ENCODE data around the gene SRSF1. TPM values are rescaled to one million over a fixed set of nuclear protein-coding genes. Genes with fewer than 3 reads are reported as not detected.
A peak's percentile ranks its signal among the peaks of the same experiment; 100 is the strongest.
"Not testable (repeated sequence)": the region's sequence is repeated elsewhere in the genome, so short reads cannot be mapped to it uniquely, and the experiment has no call there.

SRSF1 gene
- total and polyA plus RNA-seq, 11 donors = 48.2 to 129 (median 99.7) TPM

DNA sequence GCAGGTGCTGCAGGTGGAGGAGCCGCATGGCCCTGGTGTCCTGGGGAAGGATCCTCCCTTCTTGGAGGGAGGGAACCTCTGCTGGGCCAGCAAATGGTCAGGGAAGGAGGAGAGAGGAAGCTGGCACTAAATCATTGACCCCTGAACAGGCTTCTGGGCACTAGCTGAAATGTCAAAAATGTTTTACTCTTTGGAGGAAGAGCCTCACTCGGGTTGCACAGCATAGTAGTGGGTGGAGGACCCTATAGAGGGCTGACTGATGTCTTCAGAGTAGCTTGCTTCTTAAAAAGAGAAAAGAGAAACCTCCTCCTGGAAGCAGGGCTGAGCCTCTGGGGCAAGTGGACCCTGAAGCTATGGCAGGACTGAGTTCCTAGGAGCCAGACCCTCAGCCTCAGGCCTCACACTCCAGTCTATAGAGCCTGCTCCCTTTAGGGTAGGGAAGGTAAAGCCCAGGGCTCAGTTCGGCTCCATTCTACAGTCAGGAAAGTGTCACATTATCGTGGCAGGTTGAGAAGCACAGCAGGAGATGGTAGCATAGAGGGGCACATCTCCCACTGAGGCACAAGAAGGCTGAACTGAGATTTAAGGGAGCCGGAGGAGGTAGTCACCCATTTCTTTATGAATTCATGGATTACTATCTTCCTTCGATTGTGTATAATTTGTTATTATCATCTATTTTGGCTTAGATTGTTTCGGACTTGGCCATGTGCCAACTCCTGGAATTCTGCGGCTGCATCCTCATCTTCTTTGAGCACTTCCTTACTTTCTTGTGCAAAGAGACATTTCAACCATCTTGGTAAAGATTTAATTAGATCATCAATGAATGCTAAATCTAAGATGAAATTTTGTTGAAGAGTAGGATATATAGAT is 44.5 kb downstream of the SRSF1 start:
- H3K4me3 ChIP-seq = no peak overlapping the region
- H3K9me3 ChIP-seq = no peaks in the 10 kb centered on the region
- intact Hi-C loops (cut with DNase I) = no loop called here
- ATAC-seq (no peak), DNase-seq (peak in 1 of 5 donors; percentile 9)
- WGBS, 4 donors = 71 to 75% (median 72%) methylated on average over 8 of the region's 8 CpGs
- H3K27me3 ChIP-seq = no peaks in the 10 kb centered on the region
- no peak overlapping the region for H3K27ac ChIP-seq
- H3K4me1 ChIP-seq = peaks cover 0 to 3% (median 0%) of the 10 kb centered on the region in 12 donors
- no peak for TF ChIP-seq POLR2A (IDR thresholded peaks at IDR 0.05)
- TF ChIP-seq, protein P1, sequence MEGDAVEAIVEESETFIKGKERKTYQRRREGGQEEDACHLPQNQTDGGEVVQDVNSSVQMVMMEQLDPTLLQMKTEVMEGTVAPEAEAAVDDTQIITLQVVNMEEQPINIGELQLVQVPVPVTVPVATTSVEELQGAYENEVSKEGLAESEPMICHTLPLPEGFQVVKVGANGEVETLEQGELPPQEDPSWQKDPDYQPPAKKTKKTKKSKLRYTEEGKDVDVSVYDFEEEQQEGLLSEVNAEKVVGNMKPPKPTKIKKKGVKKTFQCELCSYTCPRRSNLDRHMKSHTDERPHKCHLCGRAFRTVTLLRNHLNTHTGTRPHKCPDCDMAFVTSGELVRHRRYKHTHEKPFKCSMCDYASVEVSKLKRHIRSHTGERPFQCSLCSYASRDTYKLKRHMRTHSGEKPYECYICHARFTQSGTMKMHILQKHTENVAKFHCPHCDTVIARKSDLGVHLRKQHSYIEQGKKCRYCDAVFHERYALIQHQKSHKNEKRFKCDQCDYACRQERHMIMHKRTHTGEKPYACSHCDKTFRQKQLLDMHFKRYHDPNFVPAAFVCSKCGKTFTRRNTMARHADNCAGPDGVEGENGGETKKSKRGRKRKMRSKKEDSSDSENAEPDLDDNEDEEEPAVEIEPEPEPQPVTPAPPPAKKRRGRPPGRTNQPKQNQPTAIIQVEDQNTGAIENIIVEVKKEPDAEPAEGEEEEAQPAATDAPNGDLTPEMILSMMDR (IDR thresholded peaks at IDR 0.05) = no peak
- H3K36me3 ChIP-seq = no peaks in the 10 kb centered on the region

DNA sequence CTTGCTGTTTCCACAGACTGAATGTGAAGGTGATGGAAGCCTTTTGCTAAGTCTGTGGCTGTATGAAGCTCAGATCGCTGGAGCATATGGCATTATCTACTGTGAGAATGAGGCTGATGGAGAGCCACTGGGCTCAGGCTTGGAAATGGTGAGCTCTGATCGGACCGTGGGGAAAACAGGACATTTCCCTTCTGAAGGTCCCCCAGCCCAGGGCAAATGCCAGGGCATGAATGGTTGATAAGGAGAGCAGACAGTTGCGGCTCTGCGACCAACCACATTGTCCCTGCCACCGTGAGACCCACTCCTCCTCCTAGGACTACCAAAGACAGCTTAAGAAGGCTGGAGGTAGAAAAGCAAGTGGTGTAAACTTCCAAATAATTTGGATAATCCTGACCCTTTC is 47.1 kb downstream of the SRSF1 start:
- Histone ChIP-seq H3K4me1 (peaks cover 0 to 15% (median 10%) of the 10 kb centered on the region in 12 donors), H3K27ac (no peak overlapping the region), H3K36me3 (no peaks in the 10 kb centered on the region), H3K9me3 (no peaks in the 10 kb centered on the region), H3K4me3 (no peak overlapping the region), H3K27me3 (peaks cover 0 to 4% (median 0%) of the 10 kb centered on the region in 9 donors)
- intact Hi-C loops (cut with DNase I) = loop anchor here in 4 of 10 donors (5.0 kb wide), 5 partner anchors 43 to 83 kb away; no protein-coding TSS in a partner anchor
- WGBS, 4 donors = 85 to 90% (median 89%) methylated on average over 6 of the region's 6 CpGs
- DNase-seq (peak in 1 of 5 donors; percentile 6), ATAC-seq (no peak)
- TF ChIP-seq, protein P1 (IDR thresholded peaks at IDR 0.05) = no peak
- TF ChIP-seq POLR2A (IDR thresholded peaks at IDR 0.05) = no peak

DNA sequence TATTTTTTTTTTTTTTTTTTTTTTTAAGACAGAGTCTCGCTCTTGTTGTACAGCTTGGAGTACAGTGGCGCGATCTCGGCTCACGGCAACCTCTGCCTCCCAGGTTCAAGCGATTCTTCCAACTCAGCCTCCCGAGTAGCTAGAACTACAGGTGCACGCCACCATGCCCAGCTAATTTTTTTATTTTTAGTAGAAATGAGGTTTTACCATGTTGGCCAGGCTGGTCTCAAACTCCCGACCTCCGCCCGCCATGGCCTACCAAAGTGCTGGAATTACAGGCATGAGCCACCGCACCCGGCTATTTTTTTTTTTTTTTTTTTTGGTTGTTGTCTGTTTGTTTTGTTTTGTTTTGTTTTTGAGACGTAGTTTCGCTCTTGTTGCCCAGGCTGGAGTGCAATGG is 48.7 kb downstream of the SRSF1 start:
- 93 to 99% (median 98%) methylated on average over 13 to 15 of the region's 15 CpGs for WGBS, 4 donors
- DNase-seq, H3K36me3 ChIP-seq, H3K4me3 ChIP-seq, H3K9me3 ChIP-seq, H3K27me3 ChIP-seq, ATAC-seq, H3K27ac ChIP-seq: not testable (repeated sequence)
- H3K4me1 ChIP-seq = peaks cover 0 to 27% (median 18%) of the 10 kb centered on the region in 12 donors
- intact Hi-C loops (cut with DNase I) = loop anchor here in 4 of 10 donors (5.0 kb wide), 5 partner anchors 41 to 81 kb away; no protein-coding TSS in a partner anchor

DNA sequence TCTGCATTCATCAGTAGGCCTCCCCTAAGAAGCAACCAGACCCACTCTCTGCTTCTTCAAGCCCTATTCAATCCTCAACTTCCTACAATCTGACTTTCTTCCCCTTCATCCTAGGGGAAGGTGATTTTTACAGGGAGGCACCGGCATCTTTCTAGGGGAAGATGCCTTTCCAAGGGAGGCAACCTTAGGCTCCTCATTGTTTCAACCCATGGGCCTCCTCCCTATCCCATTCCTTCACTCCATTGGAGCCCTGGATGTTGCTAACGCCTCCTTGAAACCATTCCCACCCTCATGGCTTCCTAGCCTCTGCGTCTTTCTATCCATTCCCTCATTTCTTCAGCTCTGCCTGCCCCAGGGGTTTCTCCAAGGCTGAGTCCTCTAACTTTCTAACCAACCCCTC is 49.2 kb downstream of the SRSF1 start:
- TF ChIP-seq POLR2A (IDR thresholded peaks at IDR 0.05) = no peak
- TF ChIP-seq, protein P1 (IDR thresholded peaks at IDR 0.05) = no peak
- intact Hi-C loops (cut with DNase I) = loop anchor here in 4 of 10 donors (5.0 kb wide), 5 partner anchors 41 to 81 kb away; no protein-coding TSS in a partner anchor
- ATAC-seq (no peak), DNase-seq (peak in 1 of 5 donors; percentile 2)
- no peaks in the 10 kb centered on the region for H3K36me3 ChIP-seq
- no peak overlapping the region for H3K27ac ChIP-seq
- peaks cover 0 to 32% (median 23%) of the 10 kb centered on the region in 12 donors for H3K4me1 ChIP-seq
- peaks cover 0 to 4% (median 0%) of the 10 kb centered on the region in 9 donors for H3K27me3 ChIP-seq
- no peak overlapping the region for H3K4me3 ChIP-seq
- no peaks in the 10 kb centered on the region for H3K9me3 ChIP-seq
- 88 to 94% (median 94%) methylated on average over 3 of the region's 3 CpGs for WGBS, 4 donors
